Stimulated activated CD4-positive, alpha-beta T cell treated with anti-CD3 and anti-CD28 coated beads, Interleukin-15, amount 100 ng/mL, for 24 hours (primary cell): ENCODE data around the gene LYPD6B.

Source experiments
- DNase-seq: peaks from one replicate; pipeline ENCODE4 v3.0.0-alpha.2; 2020

LYPD6B gene, protein sequence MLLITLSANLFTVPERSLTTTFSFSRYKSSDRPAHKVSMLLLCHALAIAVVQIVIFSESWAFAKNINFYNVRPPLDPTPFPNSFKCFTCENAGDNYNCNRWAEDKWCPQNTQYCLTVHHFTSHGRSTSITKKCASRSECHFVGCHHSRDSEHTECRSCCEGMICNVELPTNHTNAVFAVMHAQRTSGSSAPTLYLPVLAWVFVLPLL

DNA sequence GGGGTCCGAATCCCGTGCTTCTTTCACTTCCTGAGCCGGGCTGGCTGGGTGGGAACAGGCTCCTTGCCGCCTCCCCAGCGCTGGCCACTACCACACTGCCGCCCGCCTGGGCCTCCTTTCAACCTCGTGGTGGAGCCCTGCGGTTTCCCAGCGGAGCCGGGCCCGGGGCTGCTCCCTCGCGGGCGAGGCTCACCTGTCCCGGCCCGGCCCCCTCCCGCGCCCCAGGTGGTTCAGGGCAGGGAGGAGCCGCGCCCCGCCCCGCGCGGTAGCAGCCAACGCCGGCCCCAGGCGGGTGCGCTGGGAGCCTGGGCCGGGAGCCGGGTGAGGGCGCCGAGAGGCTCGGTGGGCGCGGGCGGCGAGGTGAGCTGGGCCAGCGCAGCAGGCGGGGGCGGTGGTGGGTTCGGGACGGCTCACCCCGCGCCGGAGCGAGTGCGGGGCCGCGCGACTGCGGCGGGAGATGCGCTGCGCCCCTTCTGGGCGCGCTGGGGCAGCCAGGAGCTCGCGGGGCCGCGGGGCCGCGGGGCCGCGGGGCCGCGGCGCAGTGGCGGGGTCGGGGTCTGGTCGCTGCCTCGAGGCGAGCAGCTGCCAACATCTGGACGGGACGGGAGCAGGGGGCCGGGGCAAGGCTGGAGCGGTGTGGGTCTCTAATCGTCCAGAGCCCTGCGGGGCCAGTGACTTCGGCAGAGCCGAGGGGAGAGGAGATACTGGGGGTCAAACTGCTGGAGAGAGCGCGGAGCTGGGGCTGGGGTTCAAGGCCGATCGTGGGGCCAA, at the start of gene LYPD6B:
LYPD6B (plus strand) TSS at position 258 of the 771 bp plus-strand sequence. CDS start 92,250 bp downstream, outside the sequence.
- peak; percentile 5 for DNase-seq

DNA sequence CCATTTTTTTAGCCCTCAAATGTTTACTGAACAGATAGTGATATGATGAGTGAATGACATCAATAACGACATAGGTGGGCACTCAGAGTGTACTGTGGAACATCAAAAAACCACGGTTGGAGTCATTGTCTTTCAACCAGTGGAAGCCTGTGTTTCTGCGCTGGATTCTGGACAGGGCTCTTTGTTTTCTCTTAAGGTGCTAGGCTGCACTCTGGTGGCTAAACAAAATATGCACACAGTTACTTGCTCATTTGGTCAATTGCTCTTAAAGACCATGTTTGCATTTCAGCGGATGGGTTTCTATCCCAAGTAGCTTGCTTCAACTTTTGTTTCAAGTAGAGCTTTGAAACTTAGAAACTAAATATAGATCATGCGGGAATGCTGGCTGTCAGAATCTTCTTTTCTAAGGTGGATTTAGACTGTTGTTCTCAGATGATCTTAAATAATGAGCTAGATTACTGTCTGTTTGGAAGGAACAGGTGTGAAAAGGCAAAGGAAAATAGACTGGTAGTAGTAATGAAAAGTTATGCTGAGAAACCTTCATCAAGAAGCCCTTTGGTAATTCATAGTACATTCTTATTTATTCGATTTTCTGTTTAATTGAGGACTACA, 48.5 kb upstream of the LYPD6B start:
- DNase-seq, result peak; percentile 47

DNA sequence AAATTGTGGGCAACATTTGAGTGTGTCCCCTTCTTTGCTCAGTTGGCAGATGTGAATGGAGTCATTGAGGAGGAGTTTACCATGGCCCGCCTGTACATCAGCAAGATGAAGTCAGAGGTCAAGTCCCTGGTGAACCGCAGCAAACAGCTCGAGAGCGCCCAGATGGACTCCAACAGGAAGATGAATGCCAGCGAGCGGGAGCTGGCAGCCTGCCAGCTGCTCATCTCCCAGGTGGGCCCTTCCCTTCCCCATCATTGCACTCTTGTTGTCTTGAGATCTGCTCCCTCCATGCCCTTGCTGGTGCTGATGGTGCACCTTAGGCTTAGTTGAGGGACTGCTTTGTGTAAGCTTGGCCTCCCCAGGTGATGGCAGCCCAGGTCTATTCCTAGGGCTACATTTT, 47.5 kb upstream of the LYPD6B start:
- no peak for DNase-seq

DNA sequence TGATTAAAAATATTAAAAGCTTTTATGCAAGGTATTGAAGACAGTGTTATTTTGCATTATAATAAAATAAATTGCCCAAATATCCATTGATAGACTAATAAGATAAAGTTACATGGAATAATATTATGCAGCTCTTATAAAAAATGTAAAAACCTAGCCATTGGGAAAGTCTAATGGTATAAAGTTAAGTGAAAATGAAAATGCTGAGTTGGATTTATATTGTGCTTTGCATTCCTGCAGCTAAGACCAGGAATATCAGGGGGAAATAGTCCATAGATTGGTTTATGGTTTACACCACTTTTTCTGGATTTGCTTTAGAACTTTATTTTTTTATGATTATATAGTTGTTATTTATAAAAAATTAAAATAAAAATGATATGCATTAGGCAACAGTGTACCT, 46.1 kb upstream of the LYPD6B start:
- no peak for DNase-seq

DNA sequence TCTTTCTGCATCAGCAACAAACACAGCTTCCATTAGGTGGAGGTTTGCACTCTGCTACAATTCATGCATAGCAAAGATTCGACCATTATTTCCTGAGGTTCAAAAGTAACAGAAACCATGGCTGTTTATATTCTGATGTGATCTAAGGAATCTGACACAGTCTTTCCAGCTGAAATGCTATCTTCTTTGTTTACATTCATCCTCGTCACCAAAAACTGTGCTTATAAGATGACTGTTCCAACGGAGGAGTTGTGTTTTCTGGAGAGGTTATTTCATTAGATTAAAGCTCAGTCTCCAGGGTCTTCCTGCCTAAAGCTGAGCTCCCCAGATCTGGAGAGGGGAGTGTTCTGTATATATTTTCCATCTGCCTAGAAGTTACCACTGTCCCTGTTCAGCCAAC, 45.1 kb upstream of the LYPD6B start:
- DNase-seq, result no peak

DNA sequence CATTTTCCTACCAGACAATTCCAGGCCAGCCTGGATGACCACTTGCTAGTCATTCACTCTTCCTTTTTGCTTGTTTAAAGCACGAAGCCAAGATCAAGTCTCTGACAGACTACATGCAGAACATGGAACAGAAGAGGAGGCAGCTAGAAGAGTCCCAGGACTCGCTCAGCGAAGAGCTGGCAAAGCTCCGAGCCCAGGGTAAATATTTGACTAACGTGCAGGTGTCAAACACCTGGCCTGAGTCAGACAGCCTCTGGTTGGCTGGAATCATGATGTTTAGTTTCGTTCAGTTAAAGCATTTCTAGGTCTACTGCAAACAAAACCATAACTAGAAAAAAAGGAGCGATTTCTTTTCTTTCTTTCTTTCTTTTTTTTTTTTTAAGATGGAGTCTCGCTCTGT, 44.2 kb upstream of the LYPD6B start:
- no peak for DNase-seq

DNA sequence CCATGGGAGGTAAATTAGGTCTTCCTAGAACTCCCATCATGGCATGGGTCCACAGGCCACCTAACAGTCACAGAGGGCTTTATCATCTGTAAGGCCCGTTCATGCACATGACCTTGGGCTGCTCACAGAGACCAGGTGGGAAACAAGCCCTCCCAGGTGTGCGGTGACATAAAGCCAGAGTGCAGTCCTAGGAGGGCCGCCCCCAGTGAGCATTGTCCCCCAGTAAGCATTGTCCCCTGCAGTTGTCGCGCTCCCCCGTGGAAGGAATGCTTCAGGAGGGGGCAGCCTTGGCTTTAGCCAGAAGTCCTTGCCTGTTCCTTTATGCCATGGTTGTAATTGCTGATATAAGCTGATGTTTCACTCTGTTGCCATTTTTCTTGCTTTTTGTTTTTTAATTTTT, 41.7 kb upstream of the LYPD6B start:
- DNase-seq, result no peak

DNA sequence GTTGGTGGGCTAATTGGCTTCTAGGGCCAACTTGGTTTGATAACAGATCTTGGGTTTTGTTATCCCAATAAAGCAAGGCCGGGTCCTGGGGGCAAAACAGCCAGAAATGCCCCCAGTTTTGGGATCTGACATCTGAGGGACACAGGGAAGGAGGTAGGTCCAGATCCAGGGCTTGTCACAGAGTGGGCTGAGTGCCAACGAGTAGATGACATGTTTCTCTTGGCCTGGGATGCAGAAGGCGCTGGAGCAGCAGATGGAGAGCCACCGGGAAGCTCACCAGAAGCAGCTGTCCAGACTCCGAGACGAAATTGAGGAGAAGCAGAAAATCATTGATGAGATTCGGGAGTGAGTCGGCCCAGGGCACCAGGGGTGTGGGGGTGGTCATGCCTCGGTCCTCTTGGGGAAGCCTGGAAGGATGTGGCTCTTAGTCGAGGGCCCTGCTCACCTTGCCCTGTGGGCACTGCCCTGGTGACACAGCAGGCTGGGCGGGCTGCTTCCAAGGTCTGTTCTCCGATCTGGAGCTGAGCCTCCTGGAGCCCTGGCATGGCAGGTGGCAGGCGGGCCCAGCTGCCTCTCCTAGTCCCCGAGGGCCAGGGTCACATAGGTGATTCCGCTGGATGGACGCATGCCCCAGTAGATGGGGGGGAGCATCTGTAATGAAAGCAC, 40.2 kb upstream of the LYPD6B start:
- no peak for DNase-seq

DNA sequence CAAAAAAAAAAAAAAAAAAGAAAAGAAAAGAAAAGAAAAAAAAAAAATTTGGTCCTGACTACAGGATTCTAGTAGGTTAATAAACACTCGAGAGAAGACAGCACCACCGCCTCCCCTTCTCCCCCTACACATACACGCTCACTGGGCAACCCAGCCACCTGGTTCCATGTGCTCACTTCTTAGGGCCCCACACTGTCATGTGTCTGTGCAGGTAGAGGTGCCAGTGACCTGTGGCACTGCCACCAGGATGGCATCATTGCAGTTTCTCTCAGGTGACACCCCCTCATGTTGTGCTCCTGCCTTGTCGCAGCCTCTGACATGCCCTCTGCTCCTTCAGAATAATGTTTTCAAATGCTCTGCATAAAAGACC, 39.7 kb upstream of the LYPD6B start:
- no peak for DNase-seq

DNA sequence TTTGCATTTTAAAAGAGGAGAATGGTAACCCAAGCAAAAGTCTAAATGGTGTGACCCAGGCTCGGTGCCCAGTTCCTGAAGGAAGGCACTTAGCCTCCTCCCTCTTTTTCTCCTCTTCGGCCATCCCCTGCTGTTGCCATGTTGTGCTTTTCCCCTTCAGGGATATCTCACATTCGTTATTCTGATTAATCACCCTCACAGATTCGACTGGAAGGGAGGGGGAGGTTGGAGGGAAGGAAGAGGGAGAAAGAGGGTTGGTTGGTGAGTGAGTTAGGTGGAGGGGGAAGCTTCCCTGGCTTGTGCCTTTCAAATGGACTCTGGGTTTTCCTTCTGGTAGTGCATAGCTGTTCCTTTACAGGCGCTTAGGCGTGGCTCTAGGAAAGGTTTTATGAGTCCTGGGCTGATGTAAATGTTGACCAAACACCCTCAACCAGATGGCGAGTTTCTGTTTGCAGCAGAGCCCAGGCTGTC, 39.0 kb upstream of the LYPD6B start:
- no peak for DNase-seq

DNA sequence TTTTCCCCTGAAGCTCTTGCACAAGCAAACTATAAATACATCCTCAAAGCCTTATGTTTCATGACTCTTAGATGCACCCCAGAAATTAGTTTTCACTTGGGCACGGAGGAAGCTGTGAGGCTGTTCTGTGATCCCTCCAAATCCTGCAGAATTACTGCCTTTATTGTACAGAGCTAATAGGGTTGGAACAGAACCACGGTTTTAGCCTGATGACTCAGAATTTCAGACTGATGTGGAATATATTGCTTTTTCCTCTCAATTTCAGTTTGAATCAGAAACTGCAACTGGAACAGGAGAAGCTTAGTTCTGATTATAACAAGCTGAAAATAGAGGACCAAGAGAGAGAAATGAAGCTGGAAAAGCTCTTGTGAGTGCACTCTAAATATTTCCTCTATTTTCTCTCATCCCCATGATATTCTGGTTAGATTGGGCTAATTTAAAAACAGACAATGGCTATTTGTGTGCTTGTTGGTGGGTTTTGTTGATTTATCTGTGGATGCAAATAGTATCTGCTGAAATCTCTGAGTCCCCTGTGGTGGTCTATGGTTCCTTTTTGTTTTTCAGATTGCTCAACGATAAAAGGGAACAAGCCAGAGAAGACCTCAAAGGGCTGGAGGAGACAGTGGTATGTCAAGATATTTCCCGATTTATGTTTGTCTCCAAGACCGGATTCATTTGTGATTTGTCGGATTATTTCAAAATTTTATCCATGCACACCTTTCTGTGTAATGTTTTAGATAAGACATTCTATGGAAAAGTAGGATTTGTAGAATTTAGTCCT, 38.2 kb upstream of the LYPD6B start:
- DNase-seq, result no peak

DNA sequence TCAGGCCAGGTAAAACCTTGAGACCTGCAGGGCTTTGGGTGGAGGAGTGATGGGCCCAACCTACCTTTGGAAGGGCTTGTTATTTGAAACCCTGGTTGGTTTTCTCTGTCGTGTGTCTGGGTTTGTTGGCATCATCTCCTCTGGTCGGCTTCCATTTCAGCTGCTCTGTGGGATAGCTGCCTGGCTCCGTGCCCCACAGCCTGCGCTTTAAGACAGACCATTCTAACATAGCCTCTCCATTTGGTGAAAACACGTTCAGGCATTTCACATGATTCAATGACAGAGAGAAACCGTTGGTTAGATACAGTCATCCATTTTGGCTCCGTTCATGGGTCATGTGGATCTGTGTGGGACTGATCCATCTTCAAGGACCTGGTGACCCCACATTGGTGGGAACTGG, 37.0 kb upstream of the LYPD6B start:
- DNase-seq, result no peak

DNA sequence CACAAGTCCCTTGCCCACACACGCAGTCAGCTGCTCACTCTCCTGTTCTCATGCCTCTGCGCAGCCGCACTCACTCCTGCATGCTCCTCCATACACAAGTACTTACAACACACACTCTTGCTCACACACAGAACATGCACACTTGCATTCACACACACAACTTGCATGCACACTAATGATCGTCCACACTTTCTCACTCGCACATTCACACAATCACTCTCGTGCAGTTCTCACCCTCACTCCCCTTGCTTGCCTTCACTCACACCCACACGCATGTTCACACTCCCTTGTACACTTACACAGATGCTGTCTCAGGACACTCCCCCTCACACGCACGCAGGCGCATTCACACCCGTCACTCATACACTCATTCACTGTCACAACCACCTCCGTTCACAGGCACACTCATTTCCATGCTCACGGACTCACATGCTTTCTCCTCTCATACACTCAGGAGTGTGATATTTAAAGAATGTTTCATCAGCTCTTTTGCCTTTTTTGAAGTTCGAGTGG, 36.1 kb upstream of the LYPD6B start:
- no peak for DNase-seq

DNA sequence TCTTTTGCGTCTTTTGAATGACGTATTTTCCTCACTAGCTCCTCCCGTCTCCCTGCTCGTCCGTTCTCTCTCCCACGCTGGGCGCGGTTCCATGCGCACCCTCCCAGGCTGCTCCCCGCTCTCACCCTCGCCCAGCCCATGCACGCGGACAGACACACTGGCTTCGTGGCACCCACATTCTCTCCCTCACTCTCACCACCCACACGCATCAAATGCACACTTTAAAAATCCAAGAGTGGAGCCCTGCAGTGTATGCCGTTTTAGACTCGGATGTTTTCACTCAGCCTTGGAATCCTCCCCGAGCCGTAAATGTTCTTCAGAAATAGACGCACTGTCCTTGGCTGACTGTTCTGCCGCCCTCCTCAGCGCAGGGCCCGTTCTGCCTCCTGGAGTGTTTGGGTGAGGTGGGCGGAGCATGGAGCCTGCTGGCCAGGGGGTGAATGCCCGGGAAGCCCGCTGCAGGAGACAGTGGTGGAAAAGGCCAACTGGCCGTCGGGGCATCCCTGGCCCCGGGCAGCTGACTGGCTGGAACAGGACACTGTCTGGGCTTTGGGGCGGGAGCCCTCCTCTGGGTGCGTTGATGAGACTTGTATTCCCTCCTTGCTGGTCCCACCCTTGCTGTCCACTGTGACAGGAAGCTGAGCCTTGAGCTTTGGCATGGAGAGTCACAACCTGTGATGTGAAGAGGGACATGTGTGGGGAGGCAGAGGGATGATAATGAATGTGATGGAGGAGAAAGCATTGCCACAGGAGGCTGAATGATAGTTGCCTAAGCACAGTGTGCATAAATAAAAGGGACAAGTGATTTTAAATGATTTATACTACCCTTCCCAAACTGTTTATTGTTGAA, 35.4 kb upstream of the LYPD6B start:
- no peak for DNase-seq

DNA sequence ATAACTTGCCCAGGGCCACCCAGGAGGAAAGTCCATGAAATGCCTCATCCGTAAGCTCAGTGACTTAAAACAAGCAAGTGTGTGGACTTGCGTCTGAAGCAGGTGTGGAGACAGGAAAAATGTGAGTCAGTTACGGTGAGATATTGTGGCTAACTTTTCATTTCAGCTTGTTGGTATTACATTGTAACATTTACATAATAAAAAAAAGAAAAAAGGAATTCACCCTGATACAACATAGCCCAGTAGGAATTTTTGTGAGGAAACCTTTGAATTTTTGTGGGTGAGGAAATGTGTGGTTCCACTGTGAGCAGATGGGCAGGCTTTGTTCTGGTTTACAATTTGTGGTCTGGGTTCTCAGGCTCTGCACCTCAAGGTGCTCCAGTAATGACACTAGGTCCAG, 33.7 kb upstream of the LYPD6B start:
- no peak for DNase-seq

DNA sequence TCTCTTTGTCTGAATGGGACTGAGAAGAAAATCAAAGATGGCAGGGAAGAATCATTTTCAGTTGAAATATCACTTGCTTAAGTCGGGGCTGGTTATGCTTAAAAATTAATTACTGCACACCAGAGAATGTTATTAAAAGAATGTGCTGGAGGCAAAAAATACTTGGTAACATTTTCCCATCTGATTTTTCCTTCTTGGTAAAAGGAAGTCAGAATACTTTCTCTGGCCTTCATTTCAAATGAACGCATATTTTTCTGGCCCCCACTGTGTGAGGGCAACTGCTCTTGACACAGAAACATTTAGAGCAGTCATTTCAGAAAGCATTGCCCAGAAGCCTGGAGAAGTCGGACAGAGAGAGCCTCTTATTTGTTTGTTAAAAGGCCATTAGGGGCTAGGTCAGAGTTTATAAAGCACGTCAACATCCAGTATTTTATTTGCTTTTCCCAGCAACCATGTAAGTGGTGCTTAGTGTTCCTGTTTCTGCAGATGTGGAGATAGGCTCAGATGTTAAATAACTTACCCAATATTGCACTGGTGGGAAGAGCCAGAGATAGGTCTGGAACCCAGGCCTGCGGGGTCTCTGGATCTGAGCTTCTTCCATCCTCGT, 32.9 kb upstream of the LYPD6B start:
- no peak for DNase-seq

DNA sequence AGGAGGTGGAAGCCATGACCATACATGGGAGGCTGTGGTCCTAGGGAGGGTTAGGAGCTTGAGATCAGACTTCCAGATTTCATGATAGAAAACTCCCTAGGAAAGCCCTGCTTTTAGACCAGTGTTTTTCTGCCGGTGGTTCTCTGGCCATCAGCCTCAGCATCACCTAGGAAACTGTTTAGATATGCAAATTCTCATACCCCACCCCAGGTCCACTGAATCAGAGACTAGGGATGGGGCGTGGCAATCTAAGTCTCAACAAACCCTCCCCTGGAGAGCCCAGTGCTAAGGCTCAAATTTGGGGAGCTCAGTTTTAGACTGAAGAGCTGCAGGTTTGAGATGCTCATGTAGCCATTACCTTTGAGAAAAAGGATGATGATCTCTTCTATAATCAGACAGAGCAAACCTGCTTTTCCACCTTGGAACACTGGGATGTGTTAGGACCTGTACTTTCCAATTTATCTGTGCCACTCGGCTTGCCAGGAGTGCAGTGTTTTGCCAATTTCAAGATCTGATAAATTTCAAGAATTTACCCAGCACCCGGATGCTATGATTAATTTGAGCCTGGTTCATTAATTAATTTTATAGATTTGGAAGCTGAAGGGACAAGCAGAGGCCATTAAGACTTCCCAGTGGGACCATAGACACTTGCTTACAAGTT, 31.5 kb upstream of the LYPD6B start:
- DNase-seq, result no peak

DNA sequence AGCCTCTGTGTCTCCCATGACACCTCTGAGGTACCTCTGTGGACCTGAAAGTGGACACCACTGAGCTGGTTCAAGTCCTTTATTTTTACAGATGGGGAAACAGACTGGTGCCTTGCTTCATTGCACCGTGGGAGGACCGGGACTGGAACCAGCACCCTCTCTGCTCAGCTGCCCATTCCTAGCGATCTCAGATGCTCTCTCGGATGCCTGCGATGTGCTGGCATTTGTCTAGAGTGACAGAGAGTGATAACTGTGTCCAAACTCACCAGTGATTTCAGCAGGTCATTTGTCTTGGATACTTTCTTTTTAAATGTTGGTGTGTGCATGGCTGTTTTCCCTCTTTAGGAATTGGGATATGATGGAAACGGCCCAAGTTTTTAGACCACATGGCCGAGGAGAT, 30.1 kb upstream of the LYPD6B start:
- no peak for DNase-seq

DNA sequence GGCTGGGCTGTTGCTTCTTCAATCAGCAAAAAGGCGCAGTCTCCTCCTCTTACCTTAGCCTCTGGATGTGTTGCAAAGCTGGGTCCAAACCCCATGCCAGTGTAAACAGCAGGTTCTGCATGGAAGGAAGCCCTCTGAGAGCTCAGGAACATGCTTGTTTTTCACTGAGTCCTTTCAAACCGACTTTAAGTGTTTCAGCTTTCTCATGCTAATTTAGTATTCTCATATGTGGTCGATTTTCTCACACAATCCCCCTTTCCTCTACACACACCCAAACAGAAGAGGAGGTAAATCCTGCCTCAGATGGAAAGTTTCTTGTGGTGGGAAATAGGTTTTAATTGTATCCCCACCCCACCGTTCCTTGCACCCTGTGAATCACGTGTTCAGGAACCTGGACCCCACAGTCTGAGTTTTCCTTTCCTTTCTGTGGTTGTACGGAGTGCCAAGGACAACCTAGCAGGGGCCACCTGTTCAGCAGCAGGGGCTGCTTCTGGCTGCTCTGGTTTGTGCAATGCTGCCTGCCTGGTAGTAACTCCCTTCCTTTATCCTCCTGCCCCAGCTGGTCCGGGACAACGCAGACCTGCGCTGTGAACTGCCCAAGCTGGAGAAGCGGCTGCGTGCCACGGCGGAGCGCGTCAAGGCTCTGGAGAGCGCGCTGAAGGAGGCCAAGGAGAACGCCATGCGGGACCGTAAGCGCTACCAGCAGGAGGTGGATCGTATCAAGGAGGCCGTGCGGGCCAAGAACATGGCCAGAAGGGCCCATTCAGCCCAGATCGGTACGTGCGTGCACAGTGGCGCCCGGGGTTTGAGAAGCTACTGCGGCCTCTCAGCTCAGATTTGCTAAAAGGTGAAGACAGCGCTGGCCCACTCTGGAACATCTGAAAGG, 28.7 kb upstream of the LYPD6B start:
- DNase-seq, result no peak

DNA sequence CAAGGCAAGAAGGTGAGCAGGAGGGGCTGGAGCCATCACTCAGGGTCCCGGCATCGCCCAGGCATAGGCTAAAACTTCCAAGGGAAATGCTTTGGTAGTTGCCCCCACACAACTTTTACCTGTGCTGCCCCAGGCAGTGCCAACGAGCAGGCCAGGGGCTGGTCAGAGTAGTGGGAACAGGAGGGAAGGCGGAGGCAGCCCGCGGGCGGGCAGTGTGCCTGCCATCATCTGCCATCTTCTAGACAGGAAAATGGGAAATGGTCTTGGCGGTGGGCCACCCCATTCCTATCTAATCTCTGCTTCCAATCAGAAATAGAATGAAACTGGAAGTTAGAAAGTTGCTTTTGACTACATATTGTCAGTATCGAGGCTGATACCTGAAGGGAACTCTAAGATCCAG, 26.0 kb upstream of the LYPD6B start:
- no peak for DNase-seq
